ENCODE measurements around the gene CRMP1. TPM values are rescaled to one million over a fixed set of nuclear protein-coding genes. Genes with fewer than 3 reads are reported as not detected.

CRMP1 gene
- total RNA-seq, 4 donors from 2014 or later: 1.2 to 4.0 (median 2.3) TPM

DNA sequence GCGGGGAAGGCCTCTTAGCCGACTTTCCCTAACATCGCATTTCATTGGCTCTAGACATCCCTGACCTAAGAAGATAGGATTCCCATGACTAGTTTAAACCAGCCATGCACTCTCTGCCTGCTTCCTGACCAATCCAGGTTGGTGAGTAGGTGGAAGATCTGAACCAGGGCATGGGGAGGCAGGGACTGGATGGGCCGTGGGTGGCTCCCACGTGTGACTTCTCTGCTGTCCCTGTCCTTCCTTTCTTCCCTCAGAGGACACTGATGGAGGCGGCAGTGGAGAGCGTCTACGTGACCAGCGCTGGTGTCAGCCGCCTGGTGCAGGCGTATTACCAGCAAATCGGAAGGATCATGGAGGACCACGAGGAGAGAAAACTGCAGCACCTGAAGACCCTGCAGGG lies 91.2 kb downstream of the CRMP1 start:
- Histone ChIP-seq H3K27me3 (no peaks in the 10 kb centered on the region), H3K4me3 (no peak overlapping the region), H3K9me3 (no peaks in the 10 kb centered on the region), H3K4me1 (peaks cover 0 to 3% (median 0%) of the 10 kb centered on the region in 4 donors), H3K27ac (replicated peaks in 1 of 4) (no peak overlapping the region), H3K36me3 (peaks cover 19 to 96% (median 52%) of the 10 kb centered on the region in 4 donors)
- TF ChIP-seq EP300 (IDR thresholded peaks at IDR 0.05): no peak
- TF ChIP-seq, protein P1, sequence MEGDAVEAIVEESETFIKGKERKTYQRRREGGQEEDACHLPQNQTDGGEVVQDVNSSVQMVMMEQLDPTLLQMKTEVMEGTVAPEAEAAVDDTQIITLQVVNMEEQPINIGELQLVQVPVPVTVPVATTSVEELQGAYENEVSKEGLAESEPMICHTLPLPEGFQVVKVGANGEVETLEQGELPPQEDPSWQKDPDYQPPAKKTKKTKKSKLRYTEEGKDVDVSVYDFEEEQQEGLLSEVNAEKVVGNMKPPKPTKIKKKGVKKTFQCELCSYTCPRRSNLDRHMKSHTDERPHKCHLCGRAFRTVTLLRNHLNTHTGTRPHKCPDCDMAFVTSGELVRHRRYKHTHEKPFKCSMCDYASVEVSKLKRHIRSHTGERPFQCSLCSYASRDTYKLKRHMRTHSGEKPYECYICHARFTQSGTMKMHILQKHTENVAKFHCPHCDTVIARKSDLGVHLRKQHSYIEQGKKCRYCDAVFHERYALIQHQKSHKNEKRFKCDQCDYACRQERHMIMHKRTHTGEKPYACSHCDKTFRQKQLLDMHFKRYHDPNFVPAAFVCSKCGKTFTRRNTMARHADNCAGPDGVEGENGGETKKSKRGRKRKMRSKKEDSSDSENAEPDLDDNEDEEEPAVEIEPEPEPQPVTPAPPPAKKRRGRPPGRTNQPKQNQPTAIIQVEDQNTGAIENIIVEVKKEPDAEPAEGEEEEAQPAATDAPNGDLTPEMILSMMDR (IDR thresholded peaks at IDR 0.05): no peak
- 96% methylated on average over 13 of the region's 13 CpGs for WGBS
- DNase-seq (ENCODE audit: extremely low spot score): no peak
- intact Hi-C loops (cut with DNase I): no loop called here

DNA sequence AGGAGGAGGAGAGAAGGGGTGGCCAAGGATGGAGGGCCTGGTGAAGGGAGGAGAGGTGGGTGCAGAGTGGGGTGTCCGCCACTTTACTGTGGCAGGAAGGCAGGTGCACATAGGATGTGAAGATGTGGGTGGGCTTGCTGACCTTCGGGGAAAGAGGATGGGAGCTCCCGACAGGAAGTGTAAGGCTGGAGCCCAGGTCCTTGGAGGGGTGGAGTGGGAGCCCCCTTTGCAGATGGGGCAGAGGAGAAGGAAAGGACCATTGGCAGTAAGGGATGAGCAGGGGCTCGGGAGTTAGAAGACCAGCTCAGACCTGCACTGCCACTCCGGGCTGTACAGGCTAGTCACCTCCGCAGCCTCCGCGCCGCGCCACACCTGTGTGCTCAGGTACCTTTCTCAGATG lies 92.4 kb downstream of the CRMP1 start:
- Histone ChIP-seq H3K4me1 (peaks cover 0 to 3% (median 0%) of the 10 kb centered on the region in 4 donors), H3K27me3 (no peaks in the 10 kb centered on the region), H3K27ac (replicated peaks in 1 of 4) (no peak overlapping the region), H3K9me3 (no peaks in the 10 kb centered on the region), H3K36me3 (peaks cover 19 to 99% (median 57%) of the 10 kb centered on the region in 4 donors), H3K4me3 (no peak overlapping the region)
- intact Hi-C loops (cut with DNase I): no loop called here
- TF ChIP-seq, protein P1 (IDR thresholded peaks at IDR 0.05): no peak
- TF ChIP-seq POLR2A (IDR thresholded peaks at IDR 0.05; ENCODE audit: low read depth): no peak
- TF ChIP-seq POLR2AphosphoS5 (IDR thresholded peaks at IDR 0.05): no peak
- TF ChIP-seq EP300 (IDR thresholded peaks at IDR 0.05): no peak
- 93% methylated on average over 10 of the region's 10 CpGs for WGBS
- no peak for DNase-seq (ENCODE audit: extremely low spot score)

DNA sequence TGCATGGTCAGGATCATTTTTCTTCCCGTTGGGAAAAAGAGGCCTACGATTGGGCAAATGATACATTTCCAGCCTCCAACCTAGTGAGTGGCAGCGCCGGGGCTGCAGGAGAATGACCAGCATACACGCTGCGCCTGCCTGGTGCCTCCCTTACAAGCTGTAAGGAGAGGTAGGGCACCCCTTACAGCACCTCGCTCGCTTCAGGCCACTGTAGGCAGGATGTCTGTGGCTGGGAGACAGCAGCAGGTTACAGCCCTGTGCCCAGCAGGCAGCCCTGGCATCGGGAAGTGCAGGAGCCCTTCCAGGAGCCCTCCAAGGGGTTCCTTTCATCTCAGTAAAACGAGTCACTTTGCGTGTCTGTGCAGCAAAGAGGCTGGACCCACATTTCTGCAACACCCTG lies 93.5 kb downstream of the CRMP1 start:
- 86% methylated on average over 11 of the region's 11 CpGs for WGBS
- Histone ChIP-seq H3K9me3 (no peaks in the 10 kb centered on the region), H3K36me3 (peaks cover 10 to 99% (median 60%) of the 10 kb centered on the region in 4 donors), H3K4me1 (peaks cover 0 to 3% (median 0%) of the 10 kb centered on the region in 4 donors), H3K27ac (replicated peaks in 1 of 4) (no peak overlapping the region), H3K4me3 (no peak overlapping the region), H3K27me3 (no peaks in the 10 kb centered on the region)
- intact Hi-C loops (cut with DNase I): no loop called here
- no peak for DNase-seq (ENCODE audit: extremely low spot score)
- no peak for TF ChIP-seq POLR2AphosphoS5 (IDR thresholded peaks at IDR 0.05)
- TF ChIP-seq EP300 (IDR thresholded peaks at IDR 0.05): no peak
- TF ChIP-seq, protein P1 (IDR thresholded peaks at IDR 0.05): no peak
- TF ChIP-seq POLR2A (IDR thresholded peaks at IDR 0.05; ENCODE audit: low read depth): no peak

DNA sequence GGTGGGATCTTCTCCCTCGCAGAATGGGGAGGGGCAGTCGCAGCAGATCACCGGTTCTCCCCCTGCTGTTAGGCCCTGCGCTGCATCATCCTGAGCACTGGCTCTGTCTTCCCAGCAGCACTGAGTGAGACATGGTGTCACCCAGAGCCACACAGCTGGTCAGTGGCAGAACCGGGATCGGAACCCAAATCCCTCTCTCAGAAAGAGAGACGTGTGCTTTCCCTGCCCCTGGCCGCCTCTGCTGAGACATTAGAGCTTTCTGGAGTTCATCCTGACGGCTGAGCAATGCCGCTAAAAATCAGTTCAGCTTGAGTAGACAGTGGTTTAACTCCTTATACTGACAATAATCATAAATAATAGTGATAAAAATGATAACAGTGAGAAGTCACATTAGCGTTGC lies 93.9 kb downstream of the CRMP1 start:
- TF ChIP-seq, protein P1 (IDR thresholded peaks at IDR 0.05): no peak
- Histone ChIP-seq H3K27ac (replicated peaks in 1 of 4) (no peak overlapping the region), H3K4me3 (no peak overlapping the region), H3K4me1 (peaks cover 0 to 3% (median 0%) of the 10 kb centered on the region in 4 donors), H3K36me3 (peaks cover 10 to 95% (median 58%) of the 10 kb centered on the region in 4 donors), H3K27me3 (no peaks in the 10 kb centered on the region), H3K9me3 (no peaks in the 10 kb centered on the region)
- intact Hi-C loops (cut with DNase I): no loop called here
- no peak for DNase-seq (ENCODE audit: extremely low spot score)
- WGBS: 93% methylated on average over 11 of the region's 11 CpGs

DNA sequence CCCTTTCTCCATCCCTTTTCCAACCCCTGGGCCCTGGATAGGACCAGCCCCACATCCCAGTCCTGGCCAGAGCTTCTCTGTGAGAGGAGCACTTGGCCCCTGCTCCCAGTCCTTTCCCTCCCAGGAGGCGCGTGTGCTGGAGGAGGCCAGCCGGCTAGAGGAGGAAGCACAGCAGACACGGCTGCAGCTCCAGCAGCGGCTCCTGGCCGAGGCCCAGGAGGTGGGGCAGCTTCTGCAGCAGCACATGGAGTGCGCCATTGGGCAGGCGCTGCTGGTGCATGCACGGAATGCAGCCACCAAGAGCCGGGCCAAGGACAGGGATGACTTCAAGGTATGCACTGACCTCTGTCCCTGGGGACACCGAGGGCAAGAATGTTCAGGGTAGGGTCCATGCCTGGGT lies 94.4 kb downstream of the CRMP1 start:
- intact Hi-C loops (cut with DNase I): no loop called here
- WGBS: 48% methylated on average over 7 of the region's 11 CpGs
- H3K36me3 ChIP-seq: peaks cover 10 to 95% (median 57%) of the 10 kb centered on the region in 4 donors

More for the DNA sequence above, 94.4 kb downstream of the CRMP1 start:
- Histone ChIP-seq H3K27ac (replicated peaks in 1 of 4) (no peak overlapping the region), H3K4me1 (peaks cover 0 to 3% (median 0%) of the 10 kb centered on the region in 4 donors), H3K27me3 (no peaks in the 10 kb centered on the region), H3K9me3 (no peaks in the 10 kb centered on the region), H3K4me3 (no peak overlapping the region)
- no peak for DNase-seq (ENCODE audit: extremely low spot score)
- TF ChIP-seq POLR2A (IDR thresholded peaks at IDR 0.05; ENCODE audit: low read depth) (no peak), EP300 (IDR thresholded peaks at IDR 0.05) (no peak)

Data from esophagus muscularis mucosa (tissue), 4 donors.